Measurements from ENCODE around the gene CYTIP.

Gene CYTIP

DNA sequence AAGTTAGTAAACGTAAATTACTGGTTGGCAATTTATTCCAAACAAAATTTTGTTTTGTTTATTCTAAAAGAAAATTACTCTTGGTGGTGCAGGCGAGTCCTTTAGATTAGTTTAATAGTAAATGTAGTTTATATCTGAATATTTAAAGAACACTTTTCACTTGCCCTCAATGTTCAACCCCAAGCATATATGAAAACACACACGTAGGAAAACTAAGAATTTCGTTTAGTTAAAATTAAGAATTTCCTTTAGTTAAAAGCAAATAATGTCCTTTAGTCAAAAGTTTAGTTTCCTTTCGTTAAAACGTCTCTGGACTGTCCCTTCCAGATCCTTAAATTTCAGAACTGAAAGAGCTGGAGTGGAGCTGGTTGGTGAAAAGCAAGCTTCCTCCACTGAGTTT, 19.1 kb upstream of the CYTIP start:
- no peak for DNase-seq (ENCODE audit: low spot score)

- DNase-seq (ENCODE audit: low spot score) = no peak
Measured at GRCh38 chr2:157460897-157461296, 17.0 kb upstream of the CYTIP start.

- no peak for DNase-seq (ENCODE audit: low spot score)
Measured at GRCh38 chr2:157460384-157460837, 16.5 kb upstream of the CYTIP start.

DNA sequence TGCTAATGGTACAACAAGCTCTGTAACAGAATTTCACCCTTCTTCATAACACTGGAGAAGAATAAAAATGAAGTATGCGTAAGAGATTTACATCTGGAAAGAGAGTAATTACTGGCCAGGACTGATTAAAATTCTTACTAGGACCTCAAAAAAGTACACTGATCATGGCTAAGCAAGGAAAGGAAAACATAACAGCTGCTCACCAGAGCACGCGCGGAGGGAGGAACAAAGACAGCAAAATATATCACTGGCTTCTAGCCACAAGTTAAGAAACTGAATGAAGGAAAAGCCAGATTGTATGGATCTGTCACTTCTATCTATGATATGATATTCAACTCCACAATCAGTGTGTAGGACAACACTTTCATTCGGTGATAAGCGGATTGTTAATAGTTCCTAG, 15.6 kb upstream of the CYTIP start:
- no peak for DNase-seq (ENCODE audit: low spot score)

DNA sequence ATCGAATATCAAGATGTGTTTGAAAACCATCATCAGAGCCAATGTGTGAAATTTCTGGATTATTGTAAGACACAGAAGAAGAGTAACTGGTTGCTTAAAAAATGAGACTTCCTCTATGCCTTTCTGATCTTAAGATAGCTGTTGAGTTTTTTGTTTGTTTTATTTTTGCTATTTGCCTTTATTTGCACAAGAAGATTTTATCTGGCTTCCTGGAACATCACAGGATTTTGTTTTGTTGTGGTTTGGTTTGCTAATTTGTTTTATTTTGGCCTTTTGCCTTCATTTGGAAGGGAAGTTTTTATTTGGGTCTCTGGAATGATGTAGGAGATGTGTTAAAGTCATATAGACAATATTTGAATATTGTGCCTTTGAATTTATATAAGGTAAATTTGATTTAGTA, 3.9 kb upstream of the CYTIP start:
- DNase-seq (ENCODE audit: low spot score) = no peak

GRCh38 chr2:157447031-157447430, 3.1 kb upstream of the CYTIP start:
- no peak for DNase-seq (ENCODE audit: low spot score)

GRCh38 chr2:157444641-157445040, 752 bp upstream of the CYTIP start:
- no peak for DNase-seq (ENCODE audit: low spot score)

DNA sequence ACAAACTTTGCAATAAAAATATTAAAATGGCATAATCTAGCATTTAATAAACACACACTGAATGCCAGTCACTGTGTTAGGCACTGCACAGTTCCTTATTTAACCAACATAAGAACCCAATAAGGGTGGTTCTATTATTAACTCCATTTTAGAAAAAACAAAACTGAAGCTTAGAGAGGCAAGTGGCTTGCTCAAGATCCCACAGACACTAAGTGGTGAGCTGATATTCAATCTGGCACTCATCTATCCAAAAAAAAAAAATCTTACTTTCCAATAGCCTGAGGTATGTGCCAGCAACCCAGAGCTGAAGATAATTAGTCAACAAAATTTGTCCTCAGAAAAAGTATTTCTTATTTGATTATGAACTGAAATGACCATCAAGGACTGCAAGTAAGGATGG, 799 bp downstream of the CYTIP start:
- no peak for DNase-seq (ENCODE audit: low spot score)

- no peak for DNase-seq (ENCODE audit: low spot score)
Measured at GRCh38 chr2:157442636-157443035, 1.3 kb downstream of the CYTIP start.

GRCh38 chr2:157442191-157442590, 1.7 kb downstream of the CYTIP start:
- DNase-seq (ENCODE audit: low spot score) = no peak

DNA sequence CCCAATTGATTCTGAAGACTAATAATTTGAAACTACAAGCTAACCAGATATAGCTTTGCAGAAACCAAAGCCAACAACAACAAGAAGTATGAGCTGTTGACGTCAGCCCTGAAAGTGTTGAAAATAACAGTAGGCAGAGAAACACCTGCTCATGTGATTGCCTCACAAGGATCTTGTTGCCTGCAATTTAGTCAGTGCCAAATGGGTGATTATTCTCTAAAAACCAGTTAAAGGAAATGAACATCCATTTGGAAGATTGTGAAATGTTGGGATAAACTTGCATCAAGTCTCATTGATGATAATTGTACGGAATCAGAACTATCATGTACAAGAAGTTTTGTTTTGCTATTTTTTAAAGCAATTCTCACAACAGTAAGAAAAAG, 2.8 kb downstream of the CYTIP start:
- DNase-seq (ENCODE audit: low spot score) = no peak

DNA sequence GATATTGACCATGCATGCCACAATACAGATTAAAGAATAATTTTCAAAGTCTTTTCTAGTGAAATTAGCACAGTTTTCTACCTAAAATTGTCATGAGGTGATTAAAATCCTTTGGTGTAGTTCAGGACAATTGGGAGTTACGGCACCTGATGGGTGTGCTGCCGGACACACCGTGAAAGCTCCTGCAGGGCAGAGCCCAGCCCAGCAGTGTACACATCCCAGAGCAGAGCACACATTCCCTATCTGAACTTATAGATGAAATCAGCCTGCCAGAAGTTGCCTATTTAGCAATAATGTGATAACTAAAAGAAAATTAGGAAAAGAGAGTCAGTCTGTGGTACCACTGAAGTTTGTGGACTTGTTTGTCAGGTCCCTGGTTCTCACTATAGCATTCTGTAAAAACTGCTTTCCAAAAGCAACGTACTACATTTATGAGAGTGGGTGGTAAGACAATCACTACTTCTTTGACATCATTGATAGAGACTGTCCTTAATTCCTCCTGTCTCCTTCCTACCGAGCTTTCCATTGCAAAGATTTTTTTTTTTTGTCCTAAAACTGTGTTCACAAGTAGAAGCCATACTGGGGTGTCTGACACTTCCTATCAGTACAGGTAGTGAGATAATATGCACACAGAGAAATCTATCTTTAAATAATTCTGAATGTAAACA, 3.4 kb downstream of the CYTIP start:
- no peak for DNase-seq (ENCODE audit: low spot score)

DNA sequence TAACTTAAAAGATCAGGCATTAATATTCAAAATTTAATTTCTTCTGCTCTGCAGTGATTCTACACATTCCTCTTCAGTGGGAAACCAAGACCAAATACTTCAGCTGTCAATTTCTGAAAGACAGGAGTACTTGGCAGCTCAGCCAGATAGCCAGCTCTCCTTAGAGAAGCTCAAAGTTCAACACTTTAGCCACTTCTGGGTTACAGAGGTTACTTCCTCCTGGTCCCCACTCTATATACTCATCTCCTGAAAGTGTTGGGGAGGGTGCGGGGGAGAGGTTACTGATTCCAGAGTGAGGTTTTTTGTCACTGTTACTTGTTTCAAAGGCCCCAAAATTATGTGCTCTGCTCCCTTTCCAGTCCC, 4.1 kb downstream of the CYTIP start:
- DNase-seq (ENCODE audit: low spot score) = no peak

GRCh38 chr2:157438863-157439823, 4.7 kb downstream of the CYTIP start:
- no peak for DNase-seq (ENCODE audit: low spot score)

- no peak for DNase-seq (ENCODE audit: low spot score)
Measured at GRCh38 chr2:157433394-157433793, 10.5 kb downstream of the CYTIP start.

- no peak for DNase-seq (ENCODE audit: low spot score)
Measured at GRCh38 chr2:157432475-157433106, 11.3 kb downstream of the CYTIP start.

- DNase-seq (ENCODE audit: low spot score) = no peak
Measured at GRCh38 chr2:157431176-157431575, 12.7 kb downstream of the CYTIP start.

DNA sequence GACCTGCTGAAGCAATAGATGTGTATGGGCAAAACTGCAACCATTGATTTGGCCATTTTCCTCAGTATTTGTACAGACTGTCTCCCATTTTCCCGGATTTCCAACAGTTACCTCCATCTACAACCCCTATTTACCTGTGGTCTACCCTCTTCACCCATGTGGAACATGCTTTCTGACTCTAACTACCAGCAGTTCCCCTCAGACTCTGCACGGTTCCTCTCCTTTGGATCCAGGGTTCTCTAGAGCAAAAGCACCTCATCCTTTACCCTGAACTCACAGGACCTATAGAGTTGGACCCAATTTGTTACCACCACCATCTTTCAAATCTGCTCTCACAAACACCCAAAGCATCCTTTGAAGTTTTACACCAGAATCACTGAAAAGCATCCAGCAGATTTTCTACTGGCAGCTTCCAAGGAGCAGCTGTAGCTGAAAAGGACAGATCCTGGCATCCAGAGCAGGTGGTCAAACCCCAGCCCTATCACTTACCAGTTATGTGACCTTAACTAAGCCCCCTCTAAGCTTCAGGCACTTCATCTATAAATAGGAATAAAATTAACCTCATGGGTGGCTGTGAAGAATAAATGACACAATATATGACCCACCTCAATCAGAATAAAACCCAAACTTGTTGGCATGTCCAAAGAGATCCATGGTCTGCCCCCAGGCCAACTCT, 15.3 kb downstream of the CYTIP start:
- DNase-seq (ENCODE audit: low spot score) = no peak

- no peak for DNase-seq (ENCODE audit: low spot score)
Measured at GRCh38 chr2:157427922-157428303, 16.0 kb downstream of the CYTIP start.

- no peak for DNase-seq (ENCODE audit: low spot score)
Measured at GRCh38 chr2:157427003-157427921, 16.6 kb downstream of the CYTIP start.

- DNase-seq (ENCODE audit: low spot score) = no peak
Measured at GRCh38 chr2:157426477-157426994, 17.4 kb downstream of the CYTIP start.
